Liver (tissue), 3 donors: ENCODE results near the gene MGRN1.

Source experiments
- CTCF ChIP-seq: fragments of 150-350 bp; IDR thresholded peaks from 2 replicates; pipeline ENCODE4 v1.5.1; 2017; ENCODE audit warnings: improper control_type of control experiment, low read depth, low read length; ENCODE audit not compliant: missing input control
- EGR1 ChIP-seq, 2 donors: IDR thresholded peaks; 2 replicates each; pipeline ENCODE4 v1.6.1; 2016 to 2018; ENCODE audit warnings: antibody characterized with exemption in 2 of 2, low read depth in 2 of 2
- REST ChIP-seq: IDR thresholded peaks from 2 replicates; pipeline ENCODE4 v1.6.1; 2016; ENCODE audit warnings: antibody characterized with exemption, mild to moderate bottlenecking
- TAF1 ChIP-seq: conservative IDR thresholded peaks from 2 replicates; pipeline ENCODE4 v1.6.1; 2016; ENCODE audit warnings: antibody characterized with exemption, mild to moderate bottlenecking
- donor health status: healthy.
- donor health status: healthy.

- TF ChIP-seq EGR1 (IDR thresholded peaks at IDR 0.05; ENCODE audit: low read depth in 2 of 2) = no peak
- TF ChIP-seq CTCF = no peak
- no peak for TF ChIP-seq TAF1
- TF ChIP-seq REST = no peak
Observed at GRCh38 chr16:4604401-4604800, 20.2 kb upstream of the MGRN1 start.
